IPS-11a (cell line): ENCODE data around the gene NCKAP5.
"Not testable (repeated sequence)": the region's sequence is repeated elsewhere in the genome, so short reads cannot be mapped to it uniquely, and the experiment has no call there.

Experiments
- H3K4me3 ChIP-seq: one replicate; pipeline ENCODE4 v1.5.1; 2013; ENCODE audit warnings: low read depth, low read length, control low read depth

NCKAP5 gene

GRCh38 chr2:132701810-132702209 is 866.5 kb downstream of the NCKAP5 start:
- no peak overlapping the region for H3K4me3 ChIP-seq

- not testable (repeated sequence) for H3K4me3 ChIP-seq
Observed at GRCh38 chr2:132699802-132700201, 868.5 kb downstream of the NCKAP5 start.

GRCh38 chr2:132698347-132698746 is 869.9 kb downstream of the NCKAP5 start:
- not testable (repeated sequence) for H3K4me3 ChIP-seq

GRCh38 chr2:132697556-132698205 is 870.6 kb downstream of the NCKAP5 start:
- H3K4me3 ChIP-seq: no peak overlapping the region

- no peak overlapping the region for H3K4me3 ChIP-seq
Observed at GRCh38 chr2:132692816-132693215, 875.4 kb downstream of the NCKAP5 start.

GRCh38 chr2:132691556-132691955 is 876.7 kb downstream of the NCKAP5 start:
- H3K4me3 ChIP-seq: no peak overlapping the region

GRCh38 chr2:132690664-132691303 is 877.5 kb downstream of the NCKAP5 start:
- H3K4me3 ChIP-seq: no peak overlapping the region

- H3K4me3 ChIP-seq: no peak overlapping the region
Observed at GRCh38 chr2:132681766-132682165, 886.5 kb downstream of the NCKAP5 start.

GRCh38 chr2:132680544-132680943 is 887.7 kb downstream of the NCKAP5 start:
- H3K4me3 ChIP-seq: no peak overlapping the region

GRCh38 chr2:132678483-132678882 is 889.8 kb downstream of the NCKAP5 start:
- H3K4me3 ChIP-seq: no peak overlapping the region

GRCh38 chr2:132677661-132678060 is 890.6 kb downstream of the NCKAP5 start:
- no peak overlapping the region for H3K4me3 ChIP-seq

- H3K4me3 ChIP-seq: no peak overlapping the region
Observed at GRCh38 chr2:132676999-132677398, 891.3 kb downstream of the NCKAP5 start.

- H3K4me3 ChIP-seq: peak overlapping the region; percentile 61
Observed at GRCh38 chr2:132671151-132671835, 897.0 kb downstream of the NCKAP5 start.

- peak overlapping the region; percentile 61 for H3K4me3 ChIP-seq
Observed at GRCh38 chr2:132670496-132671150, 897.6 kb downstream of the NCKAP5 start.

GRCh38 chr2:132669908-132670495 is 898.3 kb downstream of the NCKAP5 start, which contains the start of gene LYPD1:
LYPD1 (minus strand) TSS chr2:132670205; CDS start chr2:132669932, 273 bp downstream.
- peak within 1 kb of the TSS; percentile 61 for H3K4me3 ChIP-seq

GRCh38 chr2:132668987-132669907 is 899.0 kb downstream of the NCKAP5 start:
- H3K4me3 ChIP-seq: peak overlapping the region; percentile 61

GRCh38 chr2:132668189-132668823 is 900.0 kb downstream of the NCKAP5 start:
- H3K4me3 ChIP-seq: peak overlapping the region; percentile 61

- H3K4me3 ChIP-seq: no peak overlapping the region
Observed at GRCh38 chr2:132667706-132668105, 900.6 kb downstream of the NCKAP5 start.

- no peak overlapping the region for H3K4me3 ChIP-seq
Observed at GRCh38 chr2:132665401-132666140, 902.7 kb downstream of the NCKAP5 start.
